ENCODE data around the gene FAM227B.

FAM227B gene

DNA sequence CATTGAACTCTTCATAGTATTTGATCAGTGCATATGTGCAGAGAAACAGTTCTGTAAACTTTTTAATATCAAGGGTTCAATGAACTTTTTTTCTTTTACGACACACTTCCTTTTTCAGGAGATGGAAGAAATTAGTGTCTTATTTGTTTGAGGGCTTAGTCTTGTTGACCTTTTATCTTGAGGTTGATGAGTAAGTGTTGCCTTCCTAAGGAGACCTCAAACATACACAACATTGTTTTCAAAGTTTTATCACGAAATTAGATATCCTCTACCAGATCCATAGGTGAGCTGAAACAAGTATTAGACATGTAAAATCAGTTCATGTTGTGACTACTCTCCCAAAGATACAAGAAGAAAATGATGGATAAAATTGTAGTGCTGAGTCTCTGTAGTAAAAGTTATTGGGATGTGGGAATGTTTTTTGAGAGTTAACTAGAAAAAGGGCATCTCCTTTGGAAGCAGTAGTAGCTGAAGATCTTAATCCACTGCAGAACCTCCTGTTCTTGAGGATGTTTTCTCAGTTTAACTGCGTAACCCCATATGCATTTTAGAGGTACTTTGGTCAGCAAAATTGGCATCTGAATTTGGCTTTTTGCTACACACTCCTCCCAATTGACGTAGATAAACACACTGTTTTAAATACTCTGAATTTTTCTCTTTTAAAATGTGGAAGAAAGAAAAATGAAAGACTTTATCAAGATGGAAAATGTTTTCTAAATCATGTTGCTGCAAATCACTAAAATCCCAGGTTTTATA is 333.8 kb downstream of the FAM227B start:
- no peak for DNase-seq

DNA sequence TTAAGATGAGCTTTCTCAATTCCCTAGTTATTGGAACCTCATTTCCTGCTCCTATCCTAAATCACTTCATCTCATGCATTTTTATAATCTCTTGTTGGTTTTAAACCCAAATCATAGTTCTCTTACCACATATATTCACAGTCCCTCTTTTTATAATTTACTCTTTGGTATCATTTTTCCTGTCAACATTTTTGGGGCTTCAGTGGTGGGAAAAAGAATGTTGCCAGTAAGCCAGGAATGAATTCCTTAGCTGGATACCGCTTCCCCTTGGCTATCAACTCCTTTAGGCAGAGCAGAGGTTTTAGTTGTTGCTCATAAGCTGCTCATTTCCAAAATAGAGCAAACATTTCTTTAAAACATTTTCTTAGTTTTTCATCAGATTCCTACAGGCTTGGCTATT is 338.3 kb downstream of the FAM227B start:
- DNase-seq = peak; percentile 76

GRCh38 chr15:49279521-49280456 is 340.8 kb downstream of the FAM227B start:
- DNase-seq = no peak

DNA sequence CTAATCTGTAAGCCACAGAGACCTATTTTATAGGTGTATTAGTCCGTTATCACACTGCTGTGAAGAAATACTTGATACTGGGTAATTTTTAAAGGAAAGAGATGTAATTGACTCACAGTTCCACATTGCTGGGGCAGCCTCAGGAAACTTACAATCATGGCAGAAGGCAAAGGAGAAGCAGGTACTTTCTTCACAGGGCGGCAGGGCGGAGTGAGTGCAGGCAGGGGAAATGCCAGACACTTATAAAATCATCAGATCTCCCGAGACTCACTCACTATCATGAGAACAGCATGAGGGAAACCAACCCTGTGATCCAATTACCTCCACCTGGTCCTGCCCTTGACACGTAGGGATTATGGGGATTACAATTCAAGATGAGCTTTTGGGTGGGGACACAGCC is 341.9 kb downstream of the FAM227B start:
- DNase-seq = no peak

Measured in EL (cell line).